ENCODE measurements around the gene SLC13A5.
A peak's percentile ranks its signal among the peaks of the same experiment; 100 is the strongest.
"Not testable (repeated sequence)": the region's sequence is repeated elsewhere in the genome, so short reads cannot be mapped to it uniquely, and the experiment has no call there.

SLC13A5 gene

GRCh38 chr17:6713130-6713917 is at the start of gene SLC13A5:
Gene SLC13A5, minus strand, starts transcription at chr17:6713369. Its CDS starts 36 bp downstream, at chr17:6713333.
- DNase-seq (ENCODE audit: low read depth), result peak; percentile 2

- DNase-seq (ENCODE audit: low read depth), result no peak
These were observed 48.6 kb upstream of the SLC13A5 start for GRCh38 chr17:6761779-6762178.

DNA sequence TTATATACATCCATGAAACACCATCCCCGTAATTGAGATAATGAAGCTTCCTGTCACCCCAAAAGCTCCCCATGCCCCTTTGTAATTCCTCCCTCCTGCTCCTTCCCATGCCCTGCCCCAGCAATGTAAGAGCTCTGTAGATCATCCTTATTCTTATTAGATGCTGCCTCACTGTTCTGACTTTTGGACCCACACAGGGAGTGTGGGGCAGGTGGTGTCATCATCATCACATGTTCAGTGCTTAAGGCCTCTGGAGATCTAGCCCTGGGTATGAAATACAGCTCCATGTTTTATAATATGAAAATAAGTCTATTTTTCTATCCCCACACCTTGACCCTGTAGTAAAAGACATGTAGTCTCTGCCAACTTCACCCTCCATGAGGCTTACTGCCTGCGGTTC is 44.6 kb upstream of the SLC13A5 start:
- no peak for DNase-seq (ENCODE audit: low read depth)

DNA sequence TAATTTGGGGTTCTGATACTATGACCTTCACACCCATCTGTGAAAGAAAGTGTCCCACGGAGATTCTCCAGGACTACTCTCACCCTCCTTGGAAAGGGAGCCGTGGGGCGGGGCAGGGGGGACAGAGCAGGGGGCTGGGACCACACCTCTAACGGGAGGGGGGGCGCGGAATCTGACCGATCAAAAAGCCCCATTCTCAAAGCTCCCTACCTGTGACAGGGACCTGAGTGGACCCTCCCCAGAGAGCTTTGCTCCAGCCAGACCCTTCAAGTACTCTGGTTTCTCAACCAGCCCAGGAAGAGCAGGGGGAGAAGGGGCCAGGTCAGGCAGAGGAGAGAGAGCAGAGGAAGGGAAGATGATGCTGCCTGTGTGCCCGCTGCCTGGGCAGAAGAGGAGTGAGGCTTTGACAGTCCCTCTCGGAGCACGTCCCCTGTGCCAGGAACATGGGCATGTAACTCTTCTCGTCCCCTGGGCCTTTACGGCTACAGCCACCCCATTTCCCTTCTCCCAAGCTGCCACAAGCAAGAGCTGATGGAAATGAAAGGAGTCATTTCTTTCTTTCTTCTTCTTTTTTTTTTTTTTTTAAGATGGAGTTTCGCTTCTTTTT is 43.4 kb upstream of the SLC13A5 start:
- no peak for DNase-seq (ENCODE audit: low read depth)

GRCh38 chr17:6755731-6756184 is 42.6 kb upstream of the SLC13A5 start, which contains the start of gene XAF1:
Gene XAF1, plus strand, starts transcription at chr17:6756046. Its CDS starts 33 bp downstream, at chr17:6756079.
- DNase-seq (ENCODE audit: low read depth), result peak; percentile 55

DNA sequence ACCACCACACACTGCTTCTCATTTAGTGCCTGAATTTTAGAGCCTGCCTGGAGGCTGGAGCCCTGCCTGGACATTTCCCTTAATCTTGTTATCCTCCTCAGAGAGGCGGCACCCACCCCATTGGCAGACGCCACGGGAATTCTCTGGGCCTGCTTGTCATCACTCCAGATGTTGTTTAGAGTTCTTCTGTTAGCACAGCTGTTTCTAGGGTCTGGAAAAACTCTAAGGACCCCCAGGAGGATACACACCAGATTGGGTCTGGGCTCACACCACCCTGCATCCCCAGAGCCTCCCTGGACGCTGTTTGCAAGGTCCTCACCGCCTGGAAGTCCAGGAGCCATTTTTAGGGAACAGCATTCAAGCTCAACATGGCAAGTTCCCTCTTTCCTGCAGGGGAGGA is 42.1 kb upstream of the SLC13A5 start:
- DNase-seq (ENCODE audit: low read depth), result peak; percentile 38

DNA sequence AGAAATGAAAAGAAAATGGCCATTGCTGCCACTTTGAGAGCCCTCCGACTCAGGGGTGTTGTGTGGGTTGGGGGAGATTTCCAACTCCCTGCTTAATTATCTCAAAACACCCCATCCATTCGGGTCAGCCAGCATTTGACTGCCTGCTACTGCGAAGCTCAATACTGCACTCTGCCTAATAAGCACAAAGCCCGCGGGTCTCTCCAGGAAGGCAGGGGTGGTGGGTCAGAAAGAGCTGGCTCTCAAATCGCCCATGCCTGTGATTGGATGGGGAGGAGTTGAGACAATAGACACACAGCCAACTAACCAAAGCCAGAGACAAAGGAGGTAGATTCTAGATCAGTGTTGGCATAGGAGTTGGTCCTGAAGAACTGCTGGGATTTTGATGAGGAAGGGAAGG is 40.4 kb upstream of the SLC13A5 start:
- DNase-seq (ENCODE audit: low read depth), result peak; percentile 3

DNA sequence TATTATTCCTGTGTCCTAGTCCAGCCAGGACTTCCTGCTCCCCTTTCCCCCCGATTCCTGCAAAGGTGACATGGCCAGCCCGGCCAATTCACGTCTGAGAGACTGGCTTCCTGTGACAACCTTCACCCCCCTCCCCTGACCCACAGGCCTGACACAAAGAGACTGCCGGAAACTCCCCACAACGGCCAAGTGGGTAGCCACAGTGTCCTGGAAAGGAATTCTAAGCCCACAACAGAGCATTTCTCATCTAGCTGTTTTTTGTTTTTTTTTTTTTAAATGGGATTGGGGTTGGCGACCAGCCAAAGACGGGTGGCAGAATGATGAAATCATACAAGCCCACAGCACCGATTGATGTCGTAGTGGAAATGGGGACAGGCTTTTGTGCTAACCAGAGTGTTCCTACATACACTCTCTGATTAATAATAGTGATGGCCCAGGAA is 39.9 kb upstream of the SLC13A5 start:
- peak; percentile 87 for DNase-seq (ENCODE audit: low read depth)

GRCh38 chr17:6752068-6752909 is 39.1 kb upstream of the SLC13A5 start:
- DNase-seq (ENCODE audit: low read depth), result peak; percentile 100

DNA sequence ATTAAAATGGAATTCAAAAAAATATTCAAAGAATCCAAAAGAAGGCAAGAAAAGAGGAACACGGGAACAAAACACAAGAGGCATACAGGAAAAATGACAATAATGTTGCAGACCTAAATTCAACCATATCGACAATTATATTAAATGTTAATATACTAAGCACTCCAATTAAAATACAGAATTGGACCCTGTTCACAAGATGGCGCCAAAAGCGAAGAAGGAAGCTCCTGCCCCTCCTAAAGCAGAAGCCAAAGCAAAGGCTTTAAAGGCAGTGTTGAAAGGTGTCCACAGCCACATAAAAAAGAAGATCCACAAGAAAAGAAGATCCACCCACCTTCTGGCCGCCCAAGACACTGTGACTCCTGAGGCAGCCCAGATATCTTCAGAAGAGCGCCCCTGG is 36.4 kb upstream of the SLC13A5 start:
- DNase-seq (ENCODE audit: low read depth), result peak; percentile 15

GRCh38 chr17:6748617-6749016 is 35.4 kb upstream of the SLC13A5 start:
- DNase-seq (ENCODE audit: low read depth), result peak; percentile 7

- not testable (repeated sequence) for DNase-seq (ENCODE audit: low read depth)
These were observed 33.5 kb upstream of the SLC13A5 start for GRCh38 chr17:6746665-6747064.

GRCh38 chr17:6729531-6729930 is 16.4 kb upstream of the SLC13A5 start:
- DNase-seq (ENCODE audit: low read depth), result no peak

GRCh38 chr17:6724009-6724408 is 10.8 kb upstream of the SLC13A5 start:
- DNase-seq (ENCODE audit: low read depth), result no peak

DNA sequence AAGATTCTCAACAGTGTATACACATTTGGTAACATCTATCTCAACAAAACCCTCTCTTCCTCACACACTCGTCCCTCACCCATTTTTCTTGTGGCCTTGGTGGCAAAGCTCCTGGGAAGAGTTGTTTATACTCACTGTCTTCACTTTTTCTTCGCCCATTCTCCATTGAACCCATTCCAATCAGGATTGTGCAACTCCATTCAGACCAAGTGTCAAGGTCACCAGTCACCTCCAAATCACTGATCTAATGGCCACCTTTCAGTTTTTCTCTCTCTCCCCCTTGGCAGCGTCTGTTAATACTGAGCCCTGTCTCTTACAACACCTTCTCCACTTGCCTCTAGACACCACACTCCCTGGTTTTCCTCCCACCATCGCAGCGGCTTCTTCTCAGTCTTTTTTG is 8.6 kb upstream of the SLC13A5 start:
- no peak for DNase-seq (ENCODE audit: low read depth)

DNA sequence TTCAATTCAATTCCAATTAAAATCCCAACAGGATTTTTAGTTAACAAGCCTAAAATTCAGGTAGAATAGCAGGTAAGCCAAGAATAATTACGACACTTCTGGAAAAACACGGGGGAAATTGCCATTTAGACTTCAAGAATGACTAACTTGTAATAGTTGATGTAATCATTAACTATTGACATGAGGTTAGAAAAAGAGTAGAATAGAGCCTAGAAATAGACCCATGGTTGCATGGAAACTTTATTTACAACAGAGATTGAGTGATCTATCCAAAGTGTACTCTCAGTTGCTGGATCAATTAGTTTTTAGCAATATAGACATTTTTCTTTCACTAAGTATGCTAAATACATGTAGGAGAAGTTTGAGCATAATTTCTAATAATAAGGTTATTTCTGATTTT is 3.6 kb upstream of the SLC13A5 start:
- DNase-seq (ENCODE audit: low read depth), result no peak

GRCh38 chr17:6714315-6714874 is 1.2 kb upstream of the SLC13A5 start:
- no peak for DNase-seq (ENCODE audit: low read depth)

DNA sequence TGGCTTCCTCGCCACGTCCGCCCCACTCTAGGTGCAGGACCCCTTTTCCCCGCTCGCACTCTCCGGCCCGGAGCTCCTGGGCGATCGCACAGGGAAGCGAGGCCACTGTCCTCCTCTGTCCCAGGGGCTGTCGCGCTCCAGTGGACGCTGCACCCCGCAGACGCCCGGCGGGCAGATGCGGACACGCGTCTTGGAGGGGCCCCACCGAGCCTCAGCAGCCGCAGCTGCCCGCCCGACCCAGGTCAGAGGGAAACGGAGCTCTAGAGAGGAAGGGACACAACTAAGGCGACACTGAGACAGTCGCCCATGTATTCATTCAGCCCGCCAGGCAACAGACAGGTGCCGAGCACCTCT is 726 bp upstream of the SLC13A5 start:
- no peak for DNase-seq (ENCODE audit: low read depth)

DNA sequence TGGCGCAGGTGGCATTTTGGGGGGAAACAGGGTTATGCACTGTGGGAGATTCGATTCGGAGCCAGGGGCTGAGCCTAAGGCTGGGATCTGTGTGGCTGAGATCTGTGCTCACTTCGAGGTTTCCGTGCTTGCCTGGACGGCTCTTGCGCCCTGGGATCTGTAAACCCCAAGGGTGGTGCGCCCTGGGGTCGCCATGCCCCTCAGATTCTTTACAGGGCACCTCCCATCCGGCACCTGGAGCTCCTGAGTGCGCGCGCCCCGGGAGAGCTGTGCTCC is 377 bp downstream of the SLC13A5 start:
- no peak for DNase-seq (ENCODE audit: low read depth)

- DNase-seq (ENCODE audit: low read depth), result peak; percentile 11
These were observed 913 bp downstream of the SLC13A5 start for GRCh38 chr17:6712058-6712853.

- DNase-seq (ENCODE audit: low read depth), result peak; percentile 13
These were observed 1.5 kb downstream of the SLC13A5 start for GRCh38 chr17:6711681-6712057.
